HG02981 (cell line): ENCODE results near the gene RXRB.
"Not testable (repeated sequence)": the region's sequence is repeated elsewhere in the genome, so short reads cannot be mapped to it uniquely, and the experiment has no call there.

Experiments
- ATAC-seq: cut with Tn5 transposase; IDR thresholded peaks from one replicate; pipeline ENCODE4 v1.9.1; 2021; ENCODE audit warnings: mild to moderate bottlenecking, moderate library complexity; ENCODE audit not compliant: unreplicated experiment

The RXRB gene

GRCh38 chr6:33164665-33165373 lies 35.6 kb downstream of the RXRB start:
- no peak for ATAC-seq

- ATAC-seq = no peak
These were observed 36.3 kb downstream of the RXRB start for GRCh38 chr6:33164176-33164575.

GRCh38 chr6:33163540-33163939 lies 36.9 kb downstream of the RXRB start:
- ATAC-seq = no peak

GRCh38 chr6:33161354-33162331 lies 38.8 kb downstream of the RXRB start:
- ATAC-seq = no peak

GRCh38 chr6:33160728-33161344 lies 39.6 kb downstream of the RXRB start:
- no peak for ATAC-seq

GRCh38 chr6:33160096-33160495 lies 40.4 kb downstream of the RXRB start:
- no peak for ATAC-seq

- ATAC-seq = no peak
These were observed 43.5 kb downstream of the RXRB start for GRCh38 chr6:33156964-33157363.

- ATAC-seq = no peak
These were observed 43.9 kb downstream of the RXRB start for GRCh38 chr6:33156561-33156960.

- ATAC-seq = no peak
These were observed 46.1 kb downstream of the RXRB start for GRCh38 chr6:33154349-33154748.

- no peak for ATAC-seq
These were observed 49.4 kb downstream of the RXRB start for GRCh38 chr6:33151050-33151449.

GRCh38 chr6:33150560-33150959 lies 49.9 kb downstream of the RXRB start:
- ATAC-seq = not testable (repeated sequence)

- ATAC-seq = no peak
These were observed 52.4 kb downstream of the RXRB start for GRCh38 chr6:33147807-33148666.

- no peak for ATAC-seq
These were observed 56.1 kb downstream of the RXRB start for GRCh38 chr6:33144373-33144772.
